GM11168 (cell line): ENCODE data around the gene ADAMTS7.
"Not testable (repeated sequence)": the region's sequence is repeated elsewhere in the genome, so short reads cannot be mapped to it uniquely, and the experiment has no call there.

Experiments used
- in situ Hi-C: fragments of 300-500 bp; cut with MboI; formaldehyde crosslinking; loops from one replicate; pipeline ENCODE4 v1.12.0; 2022; ENCODE audit warnings: low sequenced_read_pairs; ENCODE audit not compliant: unreplicated experiment

Gene ADAMTS7

GRCh38 chr15:78758084-78758483 is 53.2 kb downstream of the ADAMTS7 start:
- in situ Hi-C loops, result loop anchor here (25.0 kb wide), 1 partner anchor 229 kb away; no protein-coding TSS in a partner anchor

- in situ Hi-C loops, result loop anchor here (25.0 kb wide), 1 partner anchor 230 kb away; no protein-coding TSS in a partner anchor
Measured at GRCh38 chr15:78757636-78757905, 53.7 kb downstream of the ADAMTS7 start.

- in situ Hi-C loops, result loop anchor here (25.0 kb wide), 1 partner anchor 230 kb away; no protein-coding TSS in a partner anchor
Measured at GRCh38 chr15:78756781-78757635, 54.3 kb downstream of the ADAMTS7 start.

GRCh38 chr15:78755900-78756591 is 55.2 kb downstream of the ADAMTS7 start:
- in situ Hi-C loops, result loop anchor here (25.0 kb wide), 1 partner anchor 231 kb away; no protein-coding TSS in a partner anchor

- in situ Hi-C loops, result loop anchor here (25.0 kb wide), 1 partner anchor 233 kb away; no protein-coding TSS in a partner anchor
Measured at GRCh38 chr15:78754637-78755280, 56.5 kb downstream of the ADAMTS7 start.

- in situ Hi-C loops, result loop anchor here (25.0 kb wide), 1 partner anchor 233 kb away; no protein-coding TSS in a partner anchor
Measured at GRCh38 chr15:78753751-78754535, 57.3 kb downstream of the ADAMTS7 start.

- in situ Hi-C loops, result loop anchor here (25.0 kb wide), 1 partner anchor 234 kb away; no protein-coding TSS in a partner anchor
Measured at GRCh38 chr15:78753359-78753659, 58.0 kb downstream of the ADAMTS7 start.

- in situ Hi-C loops, result loop anchor here (25.0 kb wide), 1 partner anchor 235 kb away; no protein-coding TSS in a partner anchor
Measured at GRCh38 chr15:78752492-78753358, 58.5 kb downstream of the ADAMTS7 start.

- in situ Hi-C loops, result loop anchor here (25.0 kb wide), 1 partner anchor 236 kb away; no protein-coding TSS in a partner anchor
Measured at GRCh38 chr15:78751602-78751979, 59.7 kb downstream of the ADAMTS7 start.

- in situ Hi-C loops, result loop anchor here (25.0 kb wide), 1 partner anchor 236 kb away; no protein-coding TSS in a partner anchor
Measured at GRCh38 chr15:78750974-78751601, 60.2 kb downstream of the ADAMTS7 start.

GRCh38 chr15:78750566-78750965 is 60.7 kb downstream of the ADAMTS7 start:
- in situ Hi-C loops, result loop anchor here (25.0 kb wide), 1 partner anchor 237 kb away; no protein-coding TSS in a partner anchor

- in situ Hi-C loops, result loop anchor here (5.0 to 25.0 kb wide), 2 partner anchors 237 to 803 kb away; no protein-coding TSS in a partner anchor
Measured at GRCh38 chr15:78749831-78750230, 61.4 kb downstream of the ADAMTS7 start.

GRCh38 chr15:78747877-78748276 is 63.4 kb downstream of the ADAMTS7 start:
- in situ Hi-C loops, result loop anchor here (5.0 kb wide), 1 partner anchor 801 kb away; no protein-coding TSS in a partner anchor

GRCh38 chr15:78741674-78742073 is 69.6 kb downstream of the ADAMTS7 start:
- in situ Hi-C loops, result not testable (repeated sequence)

GRCh38 chr15:78740904-78741274 is 70.4 kb downstream of the ADAMTS7 start:
- in situ Hi-C loops, result no loop called here

- in situ Hi-C loops, result no loop called here
Measured at GRCh38 chr15:78739996-78740903, 71.0 kb downstream of the ADAMTS7 start.

GRCh38 chr15:78739206-78739605 is 72.1 kb downstream of the ADAMTS7 start:
- in situ Hi-C loops, result no loop called here
